Measurements from ENCODE around the gene ATP11B. TPM values are rescaled to one million over a fixed set of nuclear protein-coding genes. Genes with fewer than 3 reads are reported as not detected.

Gene ATP11B
- total RNA-seq (10 to 100 TPM; 43.0 to 83.4 (median 56.2) TPM), polyA plus RNA-seq (10 to 100 TPM; 14.2 to 21.3 TPM)
- long read RNA-seq, donor 1, partial matches to known transcripts, result 1 of 1 reads
- long read RNA-seq, donor 1, other reads (novel, unspliced or antisense), result 0 of 1 reads
- long read RNA-seq, donor 2, full-length matches to known transcripts, result 1 of 1 reads
- long read RNA-seq, donor 2, partial matches to known transcripts, result 0 of 1 reads
- long read RNA-seq, donor 2, other reads (novel, unspliced or antisense), result 0 of 1 reads
- long read RNA-seq, donor 3, full-length matches to known transcripts, result 18 of 22 reads
- long read RNA-seq, donor 3, partial matches to known transcripts, result 3 of 22 reads
- long read RNA-seq, donor 3, other reads (novel, unspliced or antisense), result 1 of 22 reads

GRCh38 chr3:182792901-182793662, at the start of gene ATP11B:
Gene ATP11B, plus strand, starts transcription at chr3:182793504. Its CDS starts 256 bp downstream, at chr3:182793760.
- intact Hi-C loops (cut with DNase I), result loop anchor here in 1 of 4 donors (2.0 kb wide), 1 partner anchor 22 kb away; no protein-coding TSS in a partner anchor
- TF ChIP-seq POLR2A (IDR thresholded peaks at IDR 0.05), result peak; percentile 43
- no peak for TF ChIP-seq CTCF (IDR thresholded peaks at IDR 0.05)
- Histone ChIP-seq H3K36me3 (no peaks in the 10 kb centered on the region), H3K27ac (peak within 1 kb of the TSS; percentile 66 to 87), H3K4me3 (peak within 1 kb of the TSS; percentile 93), H3K27me3 (no peaks in the 10 kb centered on the region), H3K9me3 (no peaks in the 10 kb centered on the region), H3K4me1 (ENCODE audit: insufficient read depth) (peaks cover 2% of the 10 kb centered on the region)
- peak; percentile 62 to 83 (median 81) for DNase-seq
- 1% methylated on average over 35 to 74 of the region's 74 CpGs for WGBS, 3 donors

GRCh38 chr3:182746959-182747358, 46.3 kb upstream of the ATP11B start:
- Histone ChIP-seq H3K36me3 (no peaks in the 10 kb centered on the region), H3K27ac (no peak overlapping the region), H3K4me1 (ENCODE audit: insufficient read depth) (no peaks in the 10 kb centered on the region), H3K27me3 (no peaks in the 10 kb centered on the region), H3K4me3 (no peak overlapping the region), H3K9me3 (peaks cover 0 to 3% of the 10 kb centered on the region in 2 donors)
- TF ChIP-seq CTCF (IDR thresholded peaks at IDR 0.05) (no peak), EP300 (IDR thresholded peaks at IDR 0.05) (no peak), POLR2A (IDR thresholded peaks at IDR 0.05) (no peak)
- no peak for DNase-seq
- WGBS, 3 donors, result 42 to 45% (median 44%) methylated on average over 3 of the region's 3 CpGs
- intact Hi-C loops (cut with DNase I), result no loop called here

- Histone ChIP-seq H3K9me3 (peaks cover 0 to 3% of the 10 kb centered on the region in 2 donors), H3K27me3 (no peaks in the 10 kb centered on the region), H3K4me1 (ENCODE audit: insufficient read depth) (no peaks in the 10 kb centered on the region), H3K27ac (no peak overlapping the region), H3K36me3 (no peaks in the 10 kb centered on the region), H3K4me3 (no peak overlapping the region)
- TF ChIP-seq EP300 (IDR thresholded peaks at IDR 0.05) (no peak), POLR2A (IDR thresholded peaks at IDR 0.05) (no peak), CTCF (IDR thresholded peaks at IDR 0.05) (no peak)
- intact Hi-C loops (cut with DNase I), result no loop called here
- DNase-seq, result no peak
Measured at GRCh38 chr3:182755308-182755707, 38.0 kb upstream of the ATP11B start.

GRCh38 chr3:182755712-182756111, 37.6 kb upstream of the ATP11B start:
- intact Hi-C loops (cut with DNase I), result no loop called here
- no peak for DNase-seq
- Histone ChIP-seq H3K27ac (no peak overlapping the region), H3K27me3 (no peaks in the 10 kb centered on the region), H3K4me1 (ENCODE audit: insufficient read depth) (no peaks in the 10 kb centered on the region), H3K9me3 (peaks cover 0 to 3% of the 10 kb centered on the region in 2 donors), H3K4me3 (no peak overlapping the region), H3K36me3 (no peaks in the 10 kb centered on the region)
- 56 to 64% (median 57%) methylated on average over 3 of the region's 3 CpGs for WGBS, 3 donors
- no peak for TF ChIP-seq CTCF (IDR thresholded peaks at IDR 0.05)
- TF ChIP-seq EP300 (IDR thresholded peaks at IDR 0.05), result no peak
- TF ChIP-seq POLR2A (IDR thresholded peaks at IDR 0.05), result no peak
